ENCODE measurements around the gene CAMTA2. TPM values are rescaled to one million over a fixed set of nuclear protein-coding genes. Genes with fewer than 3 reads are reported as not detected.

CAMTA2 gene
- total and polyA plus RNA-seq, 2 experiments from 2014 or later, result 4.4 to 8.7 TPM

GRCh38 chr17:4920351-4921048 lies 67.0 kb downstream of the CAMTA2 start:
- Mint-ChIP-seq H3K36me3 (ENCODE audit: low read depth) (no peaks in the 10 kb centered on the region), H3K4me3 (no peak overlapping the region), H3K27me3 (ENCODE audit: insufficient read depth, low read depth, poor library complexity) (peaks cover 7% of the 10 kb centered on the region), H3K27ac (no peak overlapping the region), H3K4me1 (peaks cover 9% of the 10 kb centered on the region), H3K9me3 (no peaks in the 10 kb centered on the region)
- H4K20me1 ChIP-seq (replicated peaks; ENCODE audit: insufficient read depth), result no peaks in the 10 kb centered on the region
- no peak overlapping the region for H3K4me2 ChIP-seq
- DNase-seq (ENCODE audit: low spot score) (no peak), ATAC-seq (peak; percentile 23; the same call in 1 of the 3 replicates)
- H3K4me1 ChIP-seq (ENCODE audit: insufficient read depth), result 0 out of 2 replicates have a peak, but pooled peaks cover 6% of the 10 kb centered on the region
- H3K4me3 ChIP-seq, result no peak overlapping the region
- H3K27ac ChIP-seq (ENCODE audit: low read depth), result no peak overlapping the region
- H3F3A ChIP-seq (replicated peaks; ENCODE audit: low read depth), result peaks cover 2% of the 10 kb centered on the region; the same call in 1 of the 2 replicates
- no peaks in the 10 kb centered on the region for H3K27me3 ChIP-seq (ENCODE audit: insufficient read depth)
- no peaks in the 10 kb centered on the region for H3K36me3 ChIP-seq (ENCODE audit: insufficient read depth)
- TF ChIP-seq NANOG (IDR thresholded peaks at IDR 0.05; ENCODE audit: borderline replicate concordance), result no peak
- no peak for TF ChIP-seq EZH2phosphoT487 (IDR thresholded peaks at IDR 0.05; ENCODE audit: unreplicated experiment)
- TF ChIP-seq ZNF331 (CRISPR knock-in tag; IDR thresholded peaks at IDR 0.05; ENCODE audit: low read depth), result no peak
- TF ChIP-seq JUNB (IDR thresholded peaks at IDR 0.05; ENCODE audit: unreplicated experiment), result no peak
- H3K9me2 ChIP-seq (ENCODE audit: insufficient read depth), result no peaks in the 10 kb centered on the region
- H2AFZ ChIP-seq, result no peak overlapping the region
- H3K79me2 ChIP-seq (replicated peaks; ENCODE audit: insufficient read depth), result no peaks in the 10 kb centered on the region

GRCh38 chr17:4919511-4920047 lies 67.9 kb downstream of the CAMTA2 start:
- Histone ChIP-seq H3K4me1 (ENCODE audit: insufficient read depth) (0 out of 2 replicates have a peak, but pooled peaks cover 6% of the 10 kb centered on the region), H4K20me1 (replicated peaks; ENCODE audit: insufficient read depth) (no peaks in the 10 kb centered on the region), H3K9me2 (ENCODE audit: insufficient read depth) (no peaks in the 10 kb centered on the region), H3K4me3 (no peak overlapping the region), H2AFZ (no peak overlapping the region), H3K79me2 (replicated peaks; ENCODE audit: insufficient read depth) (no peaks in the 10 kb centered on the region), H3K27me3 (ENCODE audit: insufficient read depth) (no peaks in the 10 kb centered on the region), H3K4me2 (no peak overlapping the region), H3F3A (replicated peaks; ENCODE audit: low read depth) (peaks cover 2% of the 10 kb centered on the region; the same call in 1 of the 2 replicates), H3K36me3 (ENCODE audit: insufficient read depth) (no peaks in the 10 kb centered on the region), H3K27ac (ENCODE audit: low read depth) (peak overlapping the region; percentile 40; the same call in 1 of the 2 replicates)
- peak overlapping the region; percentile 7; the same call in 1 of the 2 replicates for H3K27ac Mint-ChIP-seq
- ATAC-seq (peak; percentile 92), DNase-seq (ENCODE audit: low spot score) (peak; percentile 81)
- no peak overlapping the region for H3K4me3 Mint-ChIP-seq
- H3K4me1 Mint-ChIP-seq, result peaks cover 9% of the 10 kb centered on the region
- H3K27me3 Mint-ChIP-seq (ENCODE audit: insufficient read depth, low read depth, poor library complexity), result peaks cover 8% of the 10 kb centered on the region
- no peaks in the 10 kb centered on the region for H3K9me3 Mint-ChIP-seq
- no peaks in the 10 kb centered on the region for H3K36me3 Mint-ChIP-seq (ENCODE audit: low read depth)
- TF ChIP-seq CTCF (conservative IDR thresholded peaks at IDR 0.05; ENCODE audit: low read depth in 2 of 2) (no peak), ZNF114 (CRISPR knock-in tag; IDR thresholded peaks at IDR 0.05) (no peak), JUNB (IDR thresholded peaks at IDR 0.05; ENCODE audit: unreplicated experiment) (no peak), ETS1 (IDR thresholded peaks at IDR 0.05) (no peak), STAT1 (IDR thresholded peaks at IDR 0.05; ENCODE audit: unreplicated experiment) (no peak), ZNF462 (CRISPR knock-in tag; IDR thresholded peaks at IDR 0.05) (no peak), ZNF331 (CRISPR knock-in tag; IDR thresholded peaks at IDR 0.05; ENCODE audit: low read depth) (no peak), POLR2AphosphoS5 (IDR thresholded peaks at IDR 0.05; ENCODE audit: low read depth) (no peak), NANOG (IDR thresholded peaks at IDR 0.05; ENCODE audit: borderline replicate concordance) (no peak), CREB1 (CRISPR knock-in tag; IDR thresholded peaks at IDR 0.05; ENCODE audit: low read depth) (no peak), EZH2 (IDR thresholded peaks at IDR 0.05; ENCODE audit: low read depth, unreplicated experiment) (no peak)

All from GM23338 (cell line).